Subcutaneous preadipocyte (primary cell): ENCODE measurements around the gene AMN1. TPM values are rescaled to one million over a fixed set of nuclear protein-coding genes. Genes with fewer than 3 reads are reported as not detected.

Source experiments
- small RNA-seq: library from RNA; depleted of rRNA; stranded (forward); fragments of <200 nt; gene quantifications from one replicate; pipeline ENCODE3, GENCODE V24; 2012
- total RNA-seq: library from RNA; depleted of rRNA; stranded (reverse); fragments of >200 nt; gene quantifications from 2 replicates; pipeline ENCODE4 v1.2.3, GENCODE V29; 2012

The AMN1 gene
- 2.6 and 4.7 TPM in 2 replicates for total RNA-seq

DNA sequence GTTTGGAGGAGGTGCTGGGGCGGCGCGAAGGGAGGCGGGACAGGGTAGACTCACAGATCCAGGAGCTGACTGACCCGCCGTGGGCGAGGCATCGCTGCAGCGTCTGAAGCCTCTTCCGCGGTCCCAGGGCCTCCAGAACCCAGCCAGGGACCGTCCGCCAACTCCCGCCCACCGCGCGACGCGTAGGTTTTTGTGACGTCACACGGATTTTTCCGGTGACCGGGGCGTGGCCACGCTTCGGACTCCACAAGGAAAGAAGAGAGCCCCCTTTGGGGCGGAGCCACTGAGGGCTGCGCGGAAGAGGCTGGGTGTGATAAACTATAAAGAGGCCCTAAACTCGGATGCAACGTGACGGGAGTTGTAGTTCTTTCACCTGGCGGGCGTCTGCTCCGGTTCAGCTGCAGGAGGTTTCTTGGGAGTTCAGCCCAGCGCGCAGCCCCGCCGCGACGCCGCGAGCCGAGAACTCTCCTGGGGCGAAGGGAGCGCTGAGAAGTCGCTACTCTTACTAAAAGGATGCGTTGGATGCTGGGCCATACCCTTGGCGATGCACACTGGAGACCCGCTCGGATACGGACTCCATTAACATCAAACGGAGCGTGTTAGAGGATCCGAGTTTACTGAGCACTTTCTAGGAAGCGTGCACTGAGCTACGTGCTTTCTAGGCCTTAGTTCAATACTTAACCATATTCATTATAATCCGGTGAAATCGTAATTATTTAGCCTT, at the start of gene AMN1:
TSS of gene AMN1 (minus strand) at position 105 of the 724 bp plus-strand sequence. CDS start at position 92, 13 bp downstream.

DNA sequence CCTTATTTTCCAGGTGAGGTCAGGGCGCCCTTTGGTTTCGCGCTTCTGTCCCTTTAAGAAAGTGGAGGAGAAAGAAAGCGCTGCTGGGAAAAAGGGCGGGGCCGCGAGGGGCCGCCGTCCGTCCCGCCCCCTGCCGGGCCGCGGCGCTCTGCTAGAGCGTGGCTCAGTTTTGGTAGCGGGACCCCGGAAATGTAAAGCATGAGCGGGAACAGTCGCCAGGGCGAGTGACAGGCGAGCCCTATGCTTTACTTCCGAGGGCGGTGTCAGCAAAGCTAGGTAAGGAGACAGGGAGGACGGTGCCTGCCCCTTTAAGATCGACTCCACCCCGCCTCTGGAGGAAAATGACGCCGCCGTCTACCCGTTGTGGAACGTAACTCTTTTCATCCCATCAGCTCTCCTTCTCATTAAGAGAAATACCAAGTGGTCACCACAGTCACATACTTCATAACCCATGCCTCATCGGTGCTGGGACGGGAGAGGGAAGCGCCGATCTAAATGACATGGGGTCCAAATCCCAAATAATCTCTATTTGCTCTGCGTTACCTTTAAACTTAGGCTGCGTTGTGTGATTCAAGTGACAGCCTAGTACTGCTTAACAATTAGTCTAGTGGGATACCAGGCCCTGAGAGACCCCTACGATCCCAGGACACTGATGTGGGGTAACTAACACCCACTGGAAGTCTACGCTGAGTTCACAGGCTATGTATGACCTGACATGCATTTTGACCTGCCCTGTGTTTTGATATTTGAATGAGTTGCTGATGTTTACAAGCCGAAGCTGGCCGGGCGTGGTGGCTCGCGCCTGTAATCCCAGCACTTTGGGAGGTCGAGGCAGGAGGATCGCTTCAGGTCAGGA, 69.5 kb downstream of the AMN1 start, which contains the start of gene ETFBKMT:
TSS of gene ETFBKMT (plus strand) at position 602 of the 856 bp plus-strand sequence. CDS start 2,266 bp downstream, outside the sequence.

Small RNA genes lying within 50 kb of the gene (small RNA-seq; reads per million reads assigned to genes)
- not detected for gene AC023157.2

Other genes with a start within 250 kb of the AMN1 start
- gene DENND5B, start 137.9 kb downstream of the AMN1 start, total RNA-seq = 8.8 and 9.6 TPM in 2 replicates
- 2.9 and 3.1 TPM in 2 replicates for gene ETFBKMT, start 69.3 kb downstream of the AMN1 start, total RNA-seq
- 18.0 and 24.3 TPM in 2 replicates for gene RESF1, start 230.4 kb upstream of the AMN1 start, total RNA-seq